ENCODE measurements around the gene MX1. TPM values are rescaled to one million over a fixed set of nuclear protein-coding genes. Genes with fewer than 3 reads are reported as not detected.

Gene MX1
- total RNA-seq, 1 experiment from 2014 or later, result 6.4 TPM

DNA sequence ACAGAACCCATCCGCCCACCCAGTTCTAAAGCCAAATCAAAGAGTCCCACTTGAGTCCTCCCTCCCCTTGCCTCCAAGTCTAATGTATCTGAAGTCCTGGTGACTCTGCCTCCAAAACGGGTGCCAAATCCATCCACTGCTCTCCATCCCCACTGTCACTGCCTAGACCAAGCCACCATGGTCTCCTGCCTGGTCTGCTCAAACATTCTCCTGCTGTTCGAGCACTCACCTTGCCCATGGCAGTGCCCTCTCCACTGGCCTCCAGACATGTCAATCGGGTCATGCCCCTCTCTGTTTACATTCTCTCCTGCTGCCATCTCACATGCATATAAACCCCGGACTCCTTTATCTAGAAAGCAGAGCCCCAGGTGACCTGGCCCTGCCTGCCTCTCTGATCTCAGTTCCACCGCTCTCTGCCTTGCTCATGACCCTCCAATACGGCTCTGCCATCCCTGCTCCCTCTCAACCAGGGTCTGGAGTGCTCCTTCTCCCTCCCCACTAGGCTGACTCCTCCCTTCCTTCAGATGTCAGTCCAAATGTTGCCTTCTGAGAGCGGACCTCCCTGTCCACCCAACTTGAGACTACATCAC lies 32.1 kb upstream of the MX1 start:
- peaks cover 11% of the 10 kb centered on the region; the same call in 1 of the 2 replicates for H3F3A ChIP-seq (ENCODE audit: insufficient read depth, low read depth)
- no peak overlapping the region for H3K4me3 ChIP-seq
- DNase-seq, result no peak
- H3K79me2 ChIP-seq (ENCODE audit: low read depth), result no peaks in the 10 kb centered on the region
- no peak overlapping the region for H3K4me2 ChIP-seq
- H3K27ac ChIP-seq, result no peak overlapping the region
- H3K9me2 ChIP-seq (ENCODE audit: insufficient read depth), result no peaks in the 10 kb centered on the region
- H3K4me1 ChIP-seq (replicated peaks; ENCODE audit: insufficient read depth), result peaks cover 18% of the 10 kb centered on the region
- BruUV-seq (replicated peaks), result no TSS peak
- ChIA-PET CTCF (no interaction called here), POLR2A (ENCODE audit: unreplicated experiment) (no interaction called here)
- intact Hi-C loops (cut with micrococcal nuclease; ENCODE audit: unreplicated experiment), result no loop called here
- no peaks in the 10 kb centered on the region for H4K20me1 ChIP-seq (ENCODE audit: insufficient read depth)
- no peaks in the 10 kb centered on the region for H3K9me3 ChIP-seq (ENCODE audit: insufficient read depth, low read depth)
- H3K36me3 ChIP-seq (ENCODE audit: low read depth), result no peaks in the 10 kb centered on the region
- H3K27me3 ChIP-seq (ENCODE audit: insufficient read depth, low read depth), result no peaks in the 10 kb centered on the region
- TF ChIP-seq, protein P1, sequence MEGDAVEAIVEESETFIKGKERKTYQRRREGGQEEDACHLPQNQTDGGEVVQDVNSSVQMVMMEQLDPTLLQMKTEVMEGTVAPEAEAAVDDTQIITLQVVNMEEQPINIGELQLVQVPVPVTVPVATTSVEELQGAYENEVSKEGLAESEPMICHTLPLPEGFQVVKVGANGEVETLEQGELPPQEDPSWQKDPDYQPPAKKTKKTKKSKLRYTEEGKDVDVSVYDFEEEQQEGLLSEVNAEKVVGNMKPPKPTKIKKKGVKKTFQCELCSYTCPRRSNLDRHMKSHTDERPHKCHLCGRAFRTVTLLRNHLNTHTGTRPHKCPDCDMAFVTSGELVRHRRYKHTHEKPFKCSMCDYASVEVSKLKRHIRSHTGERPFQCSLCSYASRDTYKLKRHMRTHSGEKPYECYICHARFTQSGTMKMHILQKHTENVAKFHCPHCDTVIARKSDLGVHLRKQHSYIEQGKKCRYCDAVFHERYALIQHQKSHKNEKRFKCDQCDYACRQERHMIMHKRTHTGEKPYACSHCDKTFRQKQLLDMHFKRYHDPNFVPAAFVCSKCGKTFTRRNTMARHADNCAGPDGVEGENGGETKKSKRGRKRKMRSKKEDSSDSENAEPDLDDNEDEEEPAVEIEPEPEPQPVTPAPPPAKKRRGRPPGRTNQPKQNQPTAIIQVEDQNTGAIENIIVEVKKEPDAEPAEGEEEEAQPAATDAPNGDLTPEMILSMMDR (conservative IDR thresholded peaks at IDR 0.05), result no peak
- no peak for TF ChIP-seq EZH2 (IDR thresholded peaks at IDR 0.05; ENCODE audit: low read depth)
- no peak overlapping the region for H2AFZ ChIP-seq

DNA sequence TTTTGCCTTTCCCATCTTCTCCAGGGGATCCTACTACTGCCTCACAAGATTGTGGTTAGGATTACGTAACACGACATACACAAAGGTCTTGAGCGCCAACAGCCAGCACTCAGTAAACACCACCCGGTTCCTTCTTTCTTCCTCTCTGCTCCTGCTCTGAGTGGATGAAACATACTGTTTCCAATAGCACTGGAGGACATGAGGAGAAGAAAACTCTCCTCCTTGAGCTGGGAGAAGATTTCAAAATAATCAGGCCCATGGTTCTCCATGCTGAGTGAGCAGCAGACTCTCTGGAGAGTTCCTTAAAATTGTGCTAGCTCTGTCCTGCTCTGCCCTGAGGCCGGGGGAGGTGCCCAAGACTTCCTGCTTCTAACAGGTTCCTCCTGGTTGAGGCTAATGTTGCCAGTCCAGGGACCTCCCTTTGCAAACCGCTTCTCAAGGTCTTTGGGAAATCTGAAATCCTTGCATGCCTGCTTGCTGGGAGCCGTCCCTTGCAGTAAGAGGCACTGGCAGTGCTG lies 29.4 kb upstream of the MX1 start:
- no peak overlapping the region for H2AFZ ChIP-seq
- TF ChIP-seq, protein P1 (conservative IDR thresholded peaks at IDR 0.05), result no peak
- no peak for TF ChIP-seq EZH2 (IDR thresholded peaks at IDR 0.05; ENCODE audit: low read depth)
- H3K9me2 ChIP-seq (ENCODE audit: insufficient read depth), result no peaks in the 10 kb centered on the region
- peak; percentile 63 to 75 for DNase-seq
- H3K79me2 ChIP-seq (ENCODE audit: low read depth), result no peaks in the 10 kb centered on the region
- peaks cover 18% of the 10 kb centered on the region for H3K4me1 ChIP-seq (replicated peaks; ENCODE audit: insufficient read depth)
- H3K27ac ChIP-seq, result 0 out of 2 replicates have a peak overlapping the region, but pooled peaks have one; percentile 39
- no peaks in the 10 kb centered on the region for H3K27me3 ChIP-seq (ENCODE audit: insufficient read depth, low read depth)
- POLR2A ChIA-PET (ENCODE audit: unreplicated experiment), result no interaction called here
- no peaks in the 10 kb centered on the region for H3K9me3 ChIP-seq (ENCODE audit: insufficient read depth, low read depth)
- intact Hi-C loops (cut with micrococcal nuclease; ENCODE audit: unreplicated experiment), result no loop called here
- H3F3A ChIP-seq (ENCODE audit: insufficient read depth, low read depth), result peaks cover 11% of the 10 kb centered on the region; the same call in 1 of the 2 replicates
- H3K4me2 ChIP-seq, result peak overlapping the region; percentile 62
- BruUV-seq (replicated peaks), result no TSS peak
- H3K36me3 ChIP-seq (ENCODE audit: low read depth), result no peaks in the 10 kb centered on the region
- no peaks in the 10 kb centered on the region for H4K20me1 ChIP-seq (ENCODE audit: insufficient read depth)
- CTCF ChIA-PET, result no interaction called here
- peak overlapping the region; percentile 28; the same call in 1 of the 2 replicates for H3K4me3 ChIP-seq

DNA sequence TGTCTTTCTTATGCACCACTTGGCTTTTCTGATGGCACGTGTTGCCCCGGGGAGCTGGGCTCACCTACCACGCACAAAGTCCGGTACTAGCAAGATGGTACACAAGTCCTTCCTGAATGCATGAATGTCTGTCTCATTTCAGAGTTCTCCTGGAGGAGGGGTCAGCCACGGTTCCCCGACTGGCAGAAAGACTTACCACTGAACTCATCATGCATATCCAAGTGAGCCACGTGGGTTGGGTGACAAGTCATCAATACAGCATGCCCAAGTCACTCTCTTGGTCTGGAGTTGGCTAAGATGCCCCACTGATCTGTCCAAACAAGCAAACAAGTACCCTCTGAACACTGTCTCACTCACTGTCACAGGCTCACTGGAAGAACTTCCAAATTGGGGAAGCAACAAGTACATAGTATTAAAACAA lies 28.6 kb upstream of the MX1 start:
- ChIA-PET POLR2A (ENCODE audit: unreplicated experiment) (no interaction called here), CTCF (no interaction called here)
- no peak for DNase-seq
- no peak overlapping the region for H3K27ac ChIP-seq
- no peaks in the 10 kb centered on the region for H3K27me3 ChIP-seq (ENCODE audit: insufficient read depth, low read depth)
- H3K4me2 ChIP-seq, result 0 out of 2 replicates have a peak overlapping the region, but pooled peaks have one; percentile 62
- no peak overlapping the region for H3K4me3 ChIP-seq
- H4K20me1 ChIP-seq (ENCODE audit: insufficient read depth), result no peaks in the 10 kb centered on the region
- no peak overlapping the region for H2AFZ ChIP-seq
- peaks cover 11% of the 10 kb centered on the region; the same call in 1 of the 2 replicates for H3F3A ChIP-seq (ENCODE audit: insufficient read depth, low read depth)
- H3K9me2 ChIP-seq (ENCODE audit: insufficient read depth), result no peaks in the 10 kb centered on the region
- intact Hi-C loops (cut with micrococcal nuclease; ENCODE audit: unreplicated experiment), result no loop called here
- no peak for TF ChIP-seq EZH2 (IDR thresholded peaks at IDR 0.05; ENCODE audit: low read depth)
- TF ChIP-seq, protein P1 (conservative IDR thresholded peaks at IDR 0.05), result no peak
- no TSS peak for BruUV-seq (replicated peaks)
- no peaks in the 10 kb centered on the region for H3K36me3 ChIP-seq (ENCODE audit: low read depth)
- peaks cover 18% of the 10 kb centered on the region for H3K4me1 ChIP-seq (replicated peaks; ENCODE audit: insufficient read depth)
- H3K9me3 ChIP-seq (ENCODE audit: insufficient read depth, low read depth), result no peaks in the 10 kb centered on the region
- H3K79me2 ChIP-seq (ENCODE audit: low read depth), result no peaks in the 10 kb centered on the region

Measured in PC-9 (cell line).